ENCODE results near the gene SLC30A7. TPM values are rescaled to one million over a fixed set of nuclear protein-coding genes. Genes with fewer than 3 reads are reported as not detected.
"Not testable (repeated sequence)": the region's sequence is repeated elsewhere in the genome, so short reads cannot be mapped to it uniquely, and the experiment has no call there.

SLC30A7 gene
- total RNA-seq: 1 to 10 TPM; 4.8 to 5.7 (median 5.1) TPM
- 1 to 10 TPM; 1.0 to 1.8 (median 1.6) TPM for polyA plus RNA-seq
- long read RNA-seq, donor 1, partial matches to known transcripts: 0 of 2 reads
- long read RNA-seq, donor 1, other reads (novel, unspliced or antisense): 2 of 2 reads
- long read RNA-seq, donor 2, full-length matches to known transcripts: 2 of 9 reads
- long read RNA-seq, donor 2, partial matches to known transcripts: 1 of 9 reads
- long read RNA-seq, donor 2, other reads (novel, unspliced or antisense): 6 of 9 reads

GRCh38 chr1:100895540-100896480, at the start of gene SLC30A7:
TSS of gene SLC30A7 (plus strand) at chr1:100896090. CDS start at chr1:100896263, 173 bp downstream.
- Histone ChIP-seq H3K4me3 (peak within 1 kb of the TSS; percentile 91), H3K27me3 (ENCODE audit: insufficient read depth in 3 of 3, low read length in 2 of 3) (no peaks in the 10 kb centered on the region), H3K9me3 (no peaks in the 10 kb centered on the region), H3K27ac (peak within 1 kb of the TSS; percentile 97), H3K4me1 (peaks cover 24% of the 10 kb centered on the region), H3K36me3 (ENCODE audit: insufficient read depth in 1 of 2, low read depth in 1 of 2) (peaks cover 0 to 31% of the 10 kb centered on the region in 2 donors)
- intact Hi-C loops (cut with DNase I): no loop called here
- DNase-seq (peak; percentile 97 to 98), ATAC-seq (peak; percentile 96 to 98 (median 96))
- TF ChIP-seq CTCF (IDR thresholded peaks at IDR 0.05): no peak
- 0 to 1% (median 0%) methylated on average over 53 to 62 of the region's 62 CpGs for WGBS, 3 donors

GRCh38 chr1:100847361-100848082, 48.4 kb upstream of the SLC30A7 start:
- no peak for ATAC-seq
- intact Hi-C loops (cut with DNase I): no loop called here
- peak overlapping the region; percentile 34 for H3K4me3 ChIP-seq

GRCh38 chr1:100851726-100852125, 44.2 kb upstream of the SLC30A7 start:
- no peaks in the 10 kb centered on the region for H3K9me3 ChIP-seq

More at GRCh38 chr1:100847361-100848082, 48.4 kb upstream of the SLC30A7 start:
- no peaks in the 10 kb centered on the region for H3K4me1 ChIP-seq
- no peak for TF ChIP-seq CTCF (IDR thresholded peaks at IDR 0.05)
- H3K9me3 ChIP-seq: no peaks in the 10 kb centered on the region
- no peak for DNase-seq
- WGBS, 3 donors: 20 to 33% (median 27%) methylated on average over 2 of the region's 2 CpGs
- no peaks in the 10 kb centered on the region for H3K27me3 ChIP-seq (ENCODE audit: insufficient read depth in 3 of 3, low read length in 2 of 3)
- H3K27ac ChIP-seq: no peak overlapping the region
- H3K36me3 ChIP-seq (ENCODE audit: insufficient read depth in 1 of 2, low read depth in 1 of 2): no peaks in the 10 kb centered on the region

GRCh38 chr1:100852976-100853375, 42.9 kb upstream of the SLC30A7 start:
- WGBS, 3 donors: 90 to 96% (median 92%) methylated on average over 3 of the region's 3 CpGs
- intact Hi-C loops (cut with DNase I): no loop called here
- no peak for ATAC-seq
- H3K9me3 ChIP-seq: no peaks in the 10 kb centered on the region
- DNase-seq: no peak
- H3K27me3 ChIP-seq (ENCODE audit: insufficient read depth in 3 of 3, low read length in 2 of 3): no peaks in the 10 kb centered on the region
- no peak overlapping the region for H3K4me3 ChIP-seq
- H3K27ac ChIP-seq: no peak overlapping the region
- no peaks in the 10 kb centered on the region for H3K4me1 ChIP-seq
- no peaks in the 10 kb centered on the region for H3K36me3 ChIP-seq (ENCODE audit: insufficient read depth in 1 of 2, low read depth in 1 of 2)
- TF ChIP-seq CTCF (IDR thresholded peaks at IDR 0.05): no peak

More at GRCh38 chr1:100851726-100852125, 44.2 kb upstream of the SLC30A7 start:
- WGBS, 3 donors: 87 to 92% (median 91%) methylated on average over 5 of the region's 5 CpGs
- TF ChIP-seq CTCF (IDR thresholded peaks at IDR 0.05): no peak
- no peak overlapping the region for H3K4me3 ChIP-seq
- intact Hi-C loops (cut with DNase I): no loop called here
- H3K4me1 ChIP-seq: no peaks in the 10 kb centered on the region
- H3K36me3 ChIP-seq (ENCODE audit: insufficient read depth in 1 of 2, low read depth in 1 of 2): no peaks in the 10 kb centered on the region
- H3K27ac ChIP-seq: no peak overlapping the region
- no peaks in the 10 kb centered on the region for H3K27me3 ChIP-seq (ENCODE audit: insufficient read depth in 3 of 3, low read length in 2 of 3)
- no peak for DNase-seq
- no peak for ATAC-seq

GRCh38 chr1:100855116-100855515, 40.8 kb upstream of the SLC30A7 start:
- H3K9me3 ChIP-seq; H3K27ac ChIP-seq; H3K4me1 ChIP-seq; H3K4me3 ChIP-seq; DNase-seq; H3K36me3 ChIP-seq (ENCODE audit: insufficient read depth in 1 of 2, low read depth in 1 of 2); intact Hi-C loops (cut with DNase I); ATAC-seq; H3K27me3 ChIP-seq (ENCODE audit: insufficient read depth in 3 of 3, low read length in 2 of 3): not testable (repeated sequence)
